Psoas muscle (tissue), 8 donors: Measurements from ENCODE around the gene WFDC5. TPM values are rescaled to one million over a fixed set of nuclear protein-coding genes. Genes with fewer than 3 reads are reported as not detected.
A peak's percentile ranks its signal among the peaks of the same experiment; 100 is the strongest.

ENCODE experiments used
- ATAC-seq, 4 donors: fragments of 200-7000 bp; cut with Tn5 transposase; one replicate each; pipeline ENCODE4 v1.9.1; 2020; ENCODE audit warnings: moderate library complexity in 3 of 4, mild to moderate bottlenecking in 2 of 4
- DNase-seq, 2 donors: peaks; one replicate each; pipeline ENCODE4 v3.0.0-alpha.2; 2020
- H3K27ac ChIP-seq: fragments of 200-600 bp; one replicate; pipeline ENCODE4 v1.8.0; 2022
- H3K27me3 ChIP-seq, 3 donors: fragments of 200-600 bp in 1 of 3; one replicate each; pipeline versions ENCODE4 v1.6.1 to v1.8.0; 2013 to 2022; ENCODE audit warnings: low read length in 2 of 3, mild to moderate bottlenecking in 2 of 3, moderate library complexity in 1 of 3; ENCODE audit not compliant: insufficient read depth in 3 of 3
- H3K36me3 ChIP-seq, 2 donors: fragments of 200-600 bp in 1 of 2; one replicate each; pipeline versions ENCODE4 v1.6.1 to v1.8.0; 2013 to 2022; ENCODE audit warnings: low read depth in 1 of 2, mild to moderate bottlenecking in 1 of 2, moderate library complexity in 1 of 2; ENCODE audit not compliant: insufficient read depth in 1 of 2
- H3K4me1 ChIP-seq: fragments of 200-600 bp; one replicate; pipeline ENCODE4 v1.8.0; 2022
- H3K4me3 ChIP-seq: fragments of 200-600 bp; one replicate; pipeline ENCODE4 v1.8.0; 2022; ENCODE audit warnings: mild to moderate bottlenecking
- H3K9me3 ChIP-seq: fragments of 200-600 bp; one replicate; pipeline ENCODE4 v1.8.0; 2022
- CTCF ChIP-seq: fragments of 200-600 bp; IDR thresholded peaks from one replicate; pipeline ENCODE4 v1.8.0; 2022; ENCODE audit warnings: antibody characterized with exemption
- WGBS, 3 donors: extraction: QIAGEN DNeasy Blood & Tissue Kit; methylation state at CpG; one replicate each; pipeline versions ENCODE4 v1.1.6 to v1.1.7; 2013; 5-methylcytosine and 5-hydroxymethylcytosine counted together
- intact Hi-C, 2 donors: fragments of 100-400 bp; cut with DNase I; formaldehyde crosslinking; loops; one replicate each; pipeline versions ENCODE4 v1.11.0 to v1.14.2; 2022
- polyA plus RNA-seq, 3 donors: library from polyadenylated mRNA; stranded (reverse); fragments of 200-250 nt; gene quantifications; one replicate each; pipeline ENCODE4 v1.2.3, GENCODE V29; 2013
- total RNA-seq, 4 donors: library from RNA; stranded (reverse); fragmentation: NEBNext Ultra II Directional in 2 of 4; extraction: Animal tissue kit (Norgen Biotek cat#: 25700) in 2 of 4; gene quantifications; one replicate each; pipeline versions ENCODE4 v1.2.1 to v1.2.4, GENCODE V29; 2021 to 2023
- donor health status: healthy with polysubstance abuse.
- donor health status: DM: no; HTN: no; CAD: no; lungs with moderate emphysema.
- donor health status: Bipolar disorder and iron deficiency.
- donor health status: healthy.
- donor health status: DM: yes; HTN: yes; CAD: no.
- donor health status: DM: no; HTN: no; CAD: no.
- donor health status: DM: no; HTN: no; CAD: no.
- donor health status: DM: yes; HTN: yes; CAD: no.

Gene WFDC5
- total and polyA plus RNA-seq, 7 donors = not detected

DNA sequence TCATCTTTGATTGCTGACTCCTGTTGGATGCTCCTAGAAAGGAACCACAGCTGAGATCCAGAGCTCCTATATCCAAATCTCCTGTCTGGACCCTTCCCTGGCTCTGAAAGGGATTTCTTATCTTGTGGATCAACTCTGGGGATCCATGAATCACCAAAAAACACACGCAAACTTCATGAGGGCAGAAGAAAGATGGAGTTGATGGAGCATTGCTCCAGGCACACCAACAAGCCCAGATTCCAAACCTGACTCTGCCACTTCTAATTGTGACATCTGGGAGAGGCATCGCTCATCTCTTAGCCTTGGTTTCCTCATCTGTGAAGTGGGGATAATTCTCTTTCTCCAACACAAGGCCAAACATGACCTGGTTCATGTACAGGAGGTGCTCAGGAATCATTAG, 20.8 kb downstream of the WFDC5 start:
- ATAC-seq = no peak
- no peak for DNase-seq
- H3K36me3 ChIP-seq = no peaks in the 10 kb centered on the region
- H3K4me1 ChIP-seq = no peaks in the 10 kb centered on the region
- intact Hi-C loops = loop anchor here in 1 of 2 donors (2.0 kb wide), 1 partner anchor 49 kb away; no protein-coding TSS in a partner anchor
- WGBS, 3 donors = 91 to 93% (median 93%) methylated on average over 2 of the region's 2 CpGs
- TF ChIP-seq CTCF = no peak
- H3K27ac ChIP-seq = no peak overlapping the region
- H3K27me3 ChIP-seq = peaks cover 0 to 33% (median 19%) of the 10 kb centered on the region in 3 donors
- no peak overlapping the region for H3K4me3 ChIP-seq
- no peaks in the 10 kb centered on the region for H3K9me3 ChIP-seq

GRCh38 chr20:45092898-45093297, 22.1 kb downstream of the WFDC5 start:
- no peak overlapping the region for H3K4me3 ChIP-seq
- intact Hi-C loops = no loop called here
- ATAC-seq = no peak
- DNase-seq = no peak
- peaks cover 1% of the 10 kb centered on the region for H3K4me1 ChIP-seq
- 87 to 90% (median 88%) methylated on average over 7 of the region's 7 CpGs for WGBS, 3 donors
- no peaks in the 10 kb centered on the region for H3K9me3 ChIP-seq
- H3K36me3 ChIP-seq = peaks cover 0 to 2% of the 10 kb centered on the region in 2 donors
- no peak overlapping the region for H3K27ac ChIP-seq
- peaks cover 0 to 20% (median 10%) of the 10 kb centered on the region in 3 donors for H3K27me3 ChIP-seq
- no peak for TF ChIP-seq CTCF

DNA sequence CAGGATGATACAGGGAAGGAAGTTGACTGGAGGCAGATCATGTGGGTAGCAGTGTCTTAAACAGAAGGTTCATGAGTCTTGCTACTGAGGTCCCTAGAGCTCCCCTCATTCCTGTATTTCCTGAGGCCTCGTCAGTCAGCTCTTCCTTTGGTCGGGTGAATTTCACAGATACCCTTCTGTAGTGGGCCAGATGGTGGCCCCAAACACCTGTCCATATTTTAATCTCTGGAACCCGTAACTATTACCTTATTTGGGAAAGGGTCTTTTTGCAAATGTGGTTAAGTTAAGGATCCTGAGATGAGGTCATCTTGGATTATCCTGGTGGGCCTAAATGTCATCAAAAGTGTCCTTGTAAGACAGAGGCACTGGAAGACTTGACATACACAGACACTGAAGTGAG, 23.6 kb downstream of the WFDC5 start:
- H3K36me3 ChIP-seq = peaks cover 0 to 2% of the 10 kb centered on the region in 2 donors
- H3K4me3 ChIP-seq = no peak overlapping the region
- H3K27me3 ChIP-seq = peaks cover 0 to 5% (median 3%) of the 10 kb centered on the region in 3 donors
- H3K4me1 ChIP-seq = peaks cover 4% of the 10 kb centered on the region
- WGBS, 3 donors = 67 to 76% (median 73%) methylated on average over 3 of the region's 3 CpGs
- ATAC-seq (no peak), DNase-seq (no peak)
- intact Hi-C loops = no loop called here
- no peak overlapping the region for H3K27ac ChIP-seq
- TF ChIP-seq CTCF = no peak
- no peaks in the 10 kb centered on the region for H3K9me3 ChIP-seq

- H3K9me3 ChIP-seq = no peaks in the 10 kb centered on the region
- peaks cover 4% of the 10 kb centered on the region for H3K4me1 ChIP-seq
- peaks cover 0 to 2% of the 10 kb centered on the region in 2 donors for H3K36me3 ChIP-seq
- H3K27ac ChIP-seq = no peak overlapping the region
- 92 to 96% (median 93%) methylated on average over 3 of the region's 3 CpGs for WGBS, 3 donors
- ATAC-seq = no peak
- DNase-seq = no peak
- no peak overlapping the region for H3K4me3 ChIP-seq
- no peak for TF ChIP-seq CTCF
- intact Hi-C loops = no loop called here
- H3K27me3 ChIP-seq = no peaks in the 10 kb centered on the region
Measured at GRCh38 chr20:45090481-45090880, 24.5 kb downstream of the WFDC5 start.

GRCh38 chr20:45088247-45088646, 26.7 kb downstream of the WFDC5 start:
- Histone ChIP-seq H3K36me3 (peaks cover 0 to 2% of the 10 kb centered on the region in 2 donors), H3K27ac (no peak overlapping the region), H3K9me3 (no peaks in the 10 kb centered on the region), H3K4me1 (peaks cover 4% of the 10 kb centered on the region), H3K4me3 (no peak overlapping the region), H3K27me3 (no peaks in the 10 kb centered on the region)
- ATAC-seq = peak in 3 of 4 donors; percentile 69 to 88 (median 86)
- intact Hi-C loops = no loop called here
- no peak for TF ChIP-seq CTCF
- WGBS, 3 donors = 42 to 54% (median 51%) methylated on average over 7 of the region's 7 CpGs
- DNase-seq = no peak
